ENCODE data around the gene REEP6.
A peak's percentile ranks its signal among the peaks of the same experiment; 100 is the strongest.
"Not testable (repeated sequence)": the region's sequence is repeated elsewhere in the genome, so short reads cannot be mapped to it uniquely, and the experiment has no call there.

Gene REEP6

GRCh38 chr19:1472231-1473084 lies 18.5 kb upstream of the REEP6 start:
- no peak for DNase-seq (ENCODE audit: low spot score)

- no peak for DNase-seq (ENCODE audit: low spot score)
Observed at GRCh38 chr19:1473085-1473851, 17.7 kb upstream of the REEP6 start.

DNA sequence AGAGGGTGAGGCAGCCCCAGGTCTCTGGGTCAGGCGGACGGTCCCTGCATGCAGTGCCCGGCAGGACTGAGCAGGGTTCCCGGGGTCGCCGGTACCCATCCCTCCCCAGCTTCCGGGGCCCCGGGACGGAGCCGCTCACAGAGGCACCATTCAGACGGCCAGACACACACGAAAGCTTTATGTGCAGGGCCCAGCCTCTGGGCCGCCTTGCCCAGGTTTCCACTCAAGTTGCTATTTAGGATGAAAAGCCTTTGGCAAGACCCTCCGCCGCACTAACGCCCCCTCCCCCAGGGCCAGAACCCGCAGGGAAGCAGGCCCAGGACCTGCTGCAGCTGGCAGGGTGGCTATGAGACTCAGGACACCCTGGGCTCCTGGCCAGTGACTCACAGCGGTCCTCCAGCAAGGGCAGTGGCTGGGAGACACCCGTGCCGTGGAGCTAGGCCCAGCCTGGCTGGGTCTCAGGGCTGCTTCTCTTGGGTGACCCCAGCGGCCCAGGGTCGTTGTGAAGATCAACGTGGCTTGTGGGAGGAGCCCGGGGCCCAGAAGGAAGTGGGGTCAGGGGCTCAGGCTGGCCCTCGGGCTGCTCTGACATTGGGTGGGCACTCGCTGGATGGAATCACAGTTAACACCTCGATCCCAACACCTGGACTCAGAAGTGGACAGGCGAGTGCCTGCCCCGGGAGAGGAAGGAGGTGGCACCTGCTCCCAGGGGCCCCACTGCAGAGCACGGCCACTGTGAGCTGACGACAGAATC lies 16.8 kb upstream of the REEP6 start:
- no peak for DNase-seq (ENCODE audit: low spot score)

DNA sequence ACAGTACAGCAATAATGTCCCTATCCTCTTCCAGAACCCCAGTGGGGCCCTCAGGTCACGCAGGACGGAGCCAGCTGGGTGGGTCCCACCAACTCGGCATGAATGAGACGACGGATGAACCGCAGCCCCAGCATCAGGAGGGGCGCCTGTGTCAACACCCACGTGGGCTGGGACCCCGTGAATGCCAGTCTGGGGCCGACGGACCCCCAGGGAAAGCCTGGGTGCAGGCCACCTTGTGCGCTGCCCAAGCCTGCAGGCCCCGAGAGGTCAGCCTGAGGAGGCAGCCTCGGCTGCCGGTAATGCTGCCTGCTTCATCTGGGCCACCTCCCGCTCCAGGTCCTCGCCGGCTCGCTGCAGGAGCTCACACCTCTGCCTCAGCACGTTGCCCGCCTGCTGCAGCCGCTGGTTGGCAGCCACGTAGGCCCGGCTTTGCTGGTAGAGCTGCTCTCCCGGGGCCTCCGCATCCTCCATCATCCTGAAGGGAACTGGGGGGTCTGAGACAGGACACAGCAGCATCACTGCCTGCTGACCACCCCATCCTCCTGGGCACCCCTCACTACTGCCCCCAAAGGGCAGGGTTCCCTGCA lies 16.1 kb upstream of the REEP6 start:
- DNase-seq (ENCODE audit: low spot score) = no peak

- no peak for DNase-seq (ENCODE audit: low spot score)
Observed at GRCh38 chr19:1475751-1476437, 15.1 kb upstream of the REEP6 start.

- DNase-seq (ENCODE audit: low spot score) = not testable (repeated sequence)
Observed at GRCh38 chr19:1477056-1477455, 13.9 kb upstream of the REEP6 start.

DNA sequence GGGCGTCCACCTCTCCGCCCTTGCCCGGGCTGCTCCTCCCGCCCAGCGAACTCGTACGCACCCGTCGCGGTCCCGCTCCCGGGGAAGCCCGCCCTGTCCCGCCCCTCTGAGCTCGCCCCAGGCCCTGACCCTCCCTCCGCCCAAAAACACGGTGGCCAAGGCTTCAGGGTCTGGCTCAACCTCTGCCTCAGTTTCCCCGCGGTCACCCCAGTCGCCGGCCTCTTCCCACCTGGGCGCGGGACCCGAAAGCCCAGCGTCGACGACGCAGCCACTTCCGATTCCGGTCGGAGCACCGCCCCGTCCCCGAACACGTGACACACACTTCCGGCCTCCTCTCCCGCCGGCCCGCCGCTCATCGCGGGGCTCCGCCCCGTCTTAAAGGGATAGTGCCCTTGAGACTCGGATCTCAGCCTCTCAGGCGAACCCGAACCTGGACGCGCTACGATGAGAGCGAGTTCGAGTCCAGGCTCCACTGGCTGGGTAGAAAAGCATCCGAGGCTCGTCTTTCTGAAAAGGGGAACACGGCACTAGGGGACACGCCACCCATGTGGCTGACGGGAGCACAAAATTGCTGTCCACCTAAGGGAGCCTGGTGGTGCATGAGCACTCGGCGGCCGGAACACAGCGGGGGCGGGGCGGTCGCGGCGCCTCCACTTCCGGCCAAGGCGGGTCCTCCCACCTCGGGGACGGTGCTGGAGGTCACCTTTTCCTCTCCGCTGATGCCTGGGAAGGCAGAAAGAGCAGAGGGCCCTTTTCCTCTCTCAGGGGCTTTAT lies 11.9 kb upstream of the REEP6 start, which contains the start of gene C19orf25:
Gene C19orf25, minus strand, starts transcription at position 282 of the 774 bp plus-strand sequence. CDS start 312 bp downstream, outside the sequence.
- DNase-seq (ENCODE audit: low spot score) = peak; percentile 94

- DNase-seq (ENCODE audit: low spot score) = no peak
Observed at GRCh38 chr19:1481224-1481892, 9.6 kb upstream of the REEP6 start.

DNA sequence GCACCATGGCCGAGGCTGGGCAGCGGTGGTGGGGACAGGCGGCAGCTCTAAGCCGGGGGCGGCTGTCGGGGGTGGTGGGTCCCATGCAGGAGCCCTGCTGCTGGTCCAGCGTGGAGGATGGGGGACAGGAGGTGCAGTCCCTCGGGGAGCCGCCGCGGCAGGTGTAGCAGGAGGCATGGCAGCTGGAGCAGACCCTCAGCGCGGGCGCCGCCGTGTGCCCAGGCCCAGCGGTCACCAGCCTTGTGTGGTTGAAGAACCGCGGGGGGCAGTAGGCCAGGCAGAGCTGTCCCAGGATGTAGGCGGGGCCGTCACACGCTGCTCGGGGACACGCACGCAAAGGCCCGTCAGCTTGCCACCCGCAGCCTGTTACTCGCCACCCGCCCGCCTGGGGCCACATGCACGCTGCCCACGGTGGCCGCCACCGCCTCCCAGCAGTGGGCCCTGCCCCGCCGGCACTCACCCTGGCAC lies 9.1 kb upstream of the REEP6 start:
- DNase-seq (ENCODE audit: low spot score) = no peak

DNA sequence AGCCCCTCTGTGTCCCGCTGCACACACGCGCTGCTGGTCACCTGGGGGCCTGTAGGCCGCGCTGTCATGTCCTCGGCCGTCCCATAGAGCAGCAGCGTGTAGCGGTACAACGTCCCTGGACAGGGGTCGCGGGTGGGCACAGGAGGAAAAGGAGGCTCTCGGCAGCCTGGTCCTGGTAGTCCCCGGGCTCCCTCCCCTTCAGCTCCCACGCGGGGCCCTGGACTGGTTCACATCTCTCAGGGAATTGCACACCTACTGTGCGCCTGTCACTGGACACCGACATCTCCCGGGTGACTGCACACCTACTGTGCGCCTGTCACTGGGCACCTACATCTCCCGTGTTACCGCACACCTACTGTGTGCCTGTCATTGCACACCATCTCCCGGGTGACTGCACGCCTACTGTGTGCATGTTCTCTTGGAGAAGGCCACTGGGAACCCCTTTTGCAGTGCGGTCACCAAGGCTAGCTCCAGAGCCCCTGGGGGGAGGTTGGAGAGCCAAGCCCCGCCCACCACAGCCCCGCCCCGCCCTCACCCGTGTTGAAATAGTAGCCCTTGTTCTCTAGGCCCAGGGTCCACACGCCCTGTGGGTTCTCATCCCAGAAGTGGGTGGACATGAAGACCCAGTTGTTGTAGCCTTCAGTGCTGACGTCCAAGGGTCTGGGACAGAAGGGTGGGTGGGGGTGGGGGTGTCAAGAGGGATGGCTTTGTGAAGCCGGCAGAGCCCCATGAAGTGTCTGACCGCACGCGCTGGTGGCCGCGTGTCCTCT lies 8.4 kb upstream of the REEP6 start:
- no peak for DNase-seq (ENCODE audit: low spot score)

DNA sequence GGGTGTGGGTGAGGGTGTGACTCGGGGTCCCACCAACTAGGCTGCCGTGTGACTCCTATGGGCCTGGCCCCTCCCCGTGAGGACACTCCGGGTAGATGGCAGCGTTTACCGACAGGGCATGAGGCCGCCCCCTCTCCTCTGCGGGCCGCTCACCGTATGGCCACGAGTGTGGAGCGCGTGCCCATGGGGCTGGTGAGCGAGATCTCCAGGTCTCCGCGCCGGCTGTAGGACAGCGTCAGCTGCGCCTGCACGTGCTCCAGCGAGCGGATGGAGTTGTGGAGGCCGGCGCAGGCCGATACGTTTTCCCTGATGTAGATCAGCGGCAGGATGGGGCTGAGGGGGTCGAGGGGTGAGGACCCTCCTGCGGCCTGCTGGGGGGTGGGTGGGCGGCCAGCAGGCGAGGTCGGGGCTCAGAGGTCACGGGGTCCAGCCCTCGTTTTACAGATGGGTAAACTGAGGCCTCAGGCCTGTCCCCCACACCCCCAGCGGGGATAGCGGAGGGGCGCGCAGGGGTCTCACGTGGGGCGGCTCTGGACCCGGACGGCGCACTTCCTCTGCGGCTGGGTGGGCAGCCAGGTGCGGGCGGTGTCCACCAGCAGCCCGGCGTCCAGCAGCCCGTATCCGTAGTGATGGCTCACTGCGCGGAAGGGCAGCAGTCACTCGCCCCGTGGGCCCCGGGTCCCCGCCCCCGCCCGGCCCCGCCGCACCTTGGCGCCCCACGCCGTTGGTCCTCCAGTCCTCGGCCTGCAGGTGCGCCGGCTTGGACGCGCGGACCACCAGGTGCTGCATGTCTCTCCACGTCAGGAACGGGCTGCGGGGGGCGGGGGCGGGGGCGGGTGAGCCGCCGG lies 7.6 kb upstream of the REEP6 start:
- DNase-seq (ENCODE audit: low spot score) = no peak

DNA sequence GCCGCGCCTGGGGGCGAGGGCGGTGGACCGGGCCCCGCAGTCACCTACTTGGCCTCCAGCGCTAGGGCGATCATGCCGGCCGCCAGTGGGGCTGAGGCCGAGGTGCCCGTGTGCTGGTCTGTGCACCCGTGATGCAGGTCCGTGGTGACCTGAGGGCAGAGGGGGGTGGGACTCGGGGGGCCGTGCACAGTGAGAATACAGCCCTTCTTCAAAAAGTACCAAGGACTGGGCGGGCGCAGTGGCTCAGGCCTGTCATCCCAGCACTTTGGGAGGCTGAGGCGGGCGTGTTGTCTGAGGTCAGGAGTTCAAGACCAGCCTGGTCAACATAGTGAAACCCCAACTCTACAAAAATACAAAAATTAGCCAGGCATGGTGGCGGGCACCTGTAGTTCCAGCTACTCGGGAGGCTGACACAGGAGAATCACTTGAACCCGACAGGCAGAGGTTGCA lies 7.0 kb upstream of the REEP6 start:
- no peak for DNase-seq (ENCODE audit: low spot score)

GRCh38 chr19:1486720-1487575 lies 4.0 kb upstream of the REEP6 start:
- DNase-seq (ENCODE audit: low spot score) = no peak

- no peak for DNase-seq (ENCODE audit: low spot score)
Observed at GRCh38 chr19:1487576-1488281, 3.3 kb upstream of the REEP6 start.

GRCh38 chr19:1488282-1488601 lies 2.7 kb upstream of the REEP6 start:
- DNase-seq (ENCODE audit: low spot score) = no peak

DNA sequence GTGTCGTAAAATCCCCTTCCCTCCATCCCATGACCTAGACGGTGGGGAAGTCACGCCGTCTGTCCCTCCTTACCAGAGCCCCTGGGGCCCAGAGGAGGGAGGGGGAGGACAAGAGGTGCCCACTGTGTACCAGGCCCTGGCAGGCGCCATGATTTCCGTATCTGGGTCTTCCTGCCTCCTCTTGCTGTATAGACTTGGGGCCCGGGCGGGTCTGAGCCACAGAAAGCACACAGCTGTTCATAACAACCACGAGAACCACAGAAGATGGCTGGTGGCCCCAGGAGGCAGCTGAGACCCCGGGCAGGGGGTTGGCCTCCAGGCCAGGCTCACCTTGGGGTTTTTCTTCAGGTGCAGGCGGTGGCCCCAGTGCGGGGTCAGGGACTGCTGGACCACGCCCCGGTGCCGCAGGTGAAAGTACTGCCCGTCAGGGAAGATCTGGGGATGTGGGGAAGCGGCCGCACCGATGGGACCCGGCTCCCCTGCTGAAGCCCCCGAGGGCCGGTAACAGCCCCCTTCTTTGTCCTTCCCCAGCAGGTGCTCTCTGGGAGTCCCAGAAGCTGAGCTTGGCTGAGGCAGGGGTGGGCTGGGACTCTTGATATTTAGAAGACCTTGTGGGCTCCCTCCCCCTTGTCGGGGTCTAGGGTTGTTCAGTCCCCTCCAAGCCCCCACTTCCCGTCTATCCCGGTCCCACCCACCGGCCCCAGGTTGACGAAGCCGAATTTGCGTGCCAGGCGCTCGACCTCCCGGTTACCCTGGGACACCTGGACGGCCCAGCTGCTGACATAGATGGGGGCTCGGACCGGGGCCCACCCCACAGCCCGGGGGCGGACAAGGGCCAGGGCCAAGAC lies 1.3 kb upstream of the REEP6 start:
- no peak for DNase-seq (ENCODE audit: low spot score)

All from LoVo (cell line).